AG04450 (cell line): ENCODE measurements around the gene PPP1R15B. TPM values are rescaled to one million over a fixed set of nuclear protein-coding genes. Genes with fewer than 3 reads are reported as not detected.

Experiments used
- CTCF ChIA-PET: fragments of 300-600, 350-600 bp; formaldehyde crosslinking; extraction: SDS; loops from one replicate; lab custom pipeline; 2022; ENCODE audit warnings: antibody characterized with exemption, inconsistent platforms; lab: Charles Lee
- POLR2A ChIA-PET: fragments of 350-600 bp; formaldehyde crosslinking; extraction: SDS; loops from one replicate; lab custom pipeline; 2021; ENCODE audit warnings: antibody characterized with exemption, inconsistent platforms; lab: Yijun Ruan, JAX
- DNase-seq: peaks from one replicate; pipeline ENCODE4 v3.0.0-alpha.2; 2011; ENCODE audit warnings: low read depth, low spot score
- H3K27ac ChIP-seq: one replicate; pipeline ENCODE4 v1.5.1; 2012; ENCODE audit warnings: low read depth, low read length, control low read depth
- H3K27me3 ChIP-seq: one replicate; pipeline ENCODE4 v1.6.0; 2012; ENCODE audit warnings: low read length; ENCODE audit not compliant: control insufficient read depth, insufficient read depth
- H3K4me3 ChIP-seq: 2 replicates; pipeline ENCODE4 v1.5.1; 2011; ENCODE audit warnings: mild to moderate bottlenecking, low read depth, low read length, control low read depth
- H3K9me3 ChIP-seq: 2 replicates; pipeline ENCODE4 v1.5.1; 2012; ENCODE audit warnings: low read length; ENCODE audit not compliant: control insufficient read depth, insufficient read depth
- polyA plus RNA-seq: library from polyadenylated mRNA; depleted of rRNA; stranded (reverse); fragments of >200 nt; gene quantifications from 2 replicates; pipeline ENCODE4 v1.2.3, GENCODE V29; 2011
- TF ChIP-seq, protein P1 (sequence below): IDR thresholded peaks from 2 replicates; pipeline ENCODE4 v1.5.1; 2011; ENCODE audit warnings: low read depth, low read length, control low read depth, inconsistent platforms

The PPP1R15B gene
- polyA plus RNA-seq, 1 experiment = 28.4 TPM

DNA sequence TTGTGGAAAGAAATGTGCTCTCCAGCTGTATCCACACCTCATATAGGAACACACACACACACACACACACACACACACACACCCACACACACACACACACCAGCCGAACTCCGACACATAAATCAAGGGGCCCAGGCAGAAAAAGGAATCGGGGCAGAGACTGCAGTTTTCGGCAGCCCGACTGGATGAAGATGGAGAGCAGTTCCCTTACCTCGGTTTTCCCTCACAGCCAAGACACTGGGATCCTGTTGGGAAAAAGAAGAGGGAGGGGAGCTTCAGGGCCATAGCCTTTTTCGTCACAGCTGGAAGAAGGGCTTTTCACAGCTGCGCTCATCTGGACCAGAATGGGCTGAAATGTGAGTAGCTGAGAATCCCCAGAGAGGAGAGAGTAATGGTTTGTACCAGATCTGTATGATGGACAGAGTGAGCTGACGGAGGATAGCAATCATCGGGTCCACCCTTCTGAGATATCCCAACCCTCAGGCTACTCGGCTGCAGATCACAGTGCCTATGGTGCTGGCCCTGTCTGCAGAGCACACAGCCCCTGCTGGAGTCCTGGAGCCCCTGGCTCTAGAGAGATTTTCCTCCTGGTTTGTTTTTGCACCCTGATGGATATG, 45.3 kb upstream of the PPP1R15B start:
- ChIA-PET POLR2A (no interaction called here), CTCF (interaction anchor here (0.7 to 4.0 kb wide), 4 partner anchors 10 to 58 kb away, joined by 3 to 22 read pairs (median 7); partner anchors contain the start of gene PIK3C2B)
- no peak overlapping the region for H3K4me3 ChIP-seq
- TF ChIP-seq, protein P1, sequence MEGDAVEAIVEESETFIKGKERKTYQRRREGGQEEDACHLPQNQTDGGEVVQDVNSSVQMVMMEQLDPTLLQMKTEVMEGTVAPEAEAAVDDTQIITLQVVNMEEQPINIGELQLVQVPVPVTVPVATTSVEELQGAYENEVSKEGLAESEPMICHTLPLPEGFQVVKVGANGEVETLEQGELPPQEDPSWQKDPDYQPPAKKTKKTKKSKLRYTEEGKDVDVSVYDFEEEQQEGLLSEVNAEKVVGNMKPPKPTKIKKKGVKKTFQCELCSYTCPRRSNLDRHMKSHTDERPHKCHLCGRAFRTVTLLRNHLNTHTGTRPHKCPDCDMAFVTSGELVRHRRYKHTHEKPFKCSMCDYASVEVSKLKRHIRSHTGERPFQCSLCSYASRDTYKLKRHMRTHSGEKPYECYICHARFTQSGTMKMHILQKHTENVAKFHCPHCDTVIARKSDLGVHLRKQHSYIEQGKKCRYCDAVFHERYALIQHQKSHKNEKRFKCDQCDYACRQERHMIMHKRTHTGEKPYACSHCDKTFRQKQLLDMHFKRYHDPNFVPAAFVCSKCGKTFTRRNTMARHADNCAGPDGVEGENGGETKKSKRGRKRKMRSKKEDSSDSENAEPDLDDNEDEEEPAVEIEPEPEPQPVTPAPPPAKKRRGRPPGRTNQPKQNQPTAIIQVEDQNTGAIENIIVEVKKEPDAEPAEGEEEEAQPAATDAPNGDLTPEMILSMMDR = no peak
- H3K9me3 ChIP-seq = no peaks in the 10 kb centered on the region
- H3K27me3 ChIP-seq = no peaks in the 10 kb centered on the region
- no peak for DNase-seq
- H3K27ac ChIP-seq = no peak overlapping the region

DNA sequence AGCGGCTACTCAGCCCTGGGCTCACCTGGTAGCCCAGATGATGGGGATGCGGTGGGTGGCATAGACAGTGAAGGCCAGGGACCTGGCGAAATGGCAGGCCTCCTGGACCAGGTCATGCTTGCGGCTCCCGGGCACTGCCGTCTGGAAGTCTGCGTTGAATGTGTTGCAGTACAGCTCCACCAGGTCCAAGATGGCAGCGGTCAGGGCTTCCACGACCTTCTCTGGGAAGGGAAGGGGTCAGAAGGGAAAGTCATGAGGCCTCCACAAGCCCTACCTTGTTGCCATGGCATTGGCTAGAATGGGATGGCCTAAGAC, 44.2 kb upstream of the PPP1R15B start:
- H3K27ac ChIP-seq = no peak overlapping the region
- TF ChIP-seq, protein P1 = no peak
- CTCF ChIA-PET = interaction anchor here (1.1 to 4.0 kb wide), 2 partner anchors 9 to 39 kb away, joined by 4 to 22 read pairs; partner anchors contain the start of gene PIK3C2B
- DNase-seq = no peak
- H3K27me3 ChIP-seq = no peaks in the 10 kb centered on the region
- POLR2A ChIA-PET = no interaction called here
- H3K4me3 ChIP-seq = no peak overlapping the region
- H3K9me3 ChIP-seq = no peaks in the 10 kb centered on the region

DNA sequence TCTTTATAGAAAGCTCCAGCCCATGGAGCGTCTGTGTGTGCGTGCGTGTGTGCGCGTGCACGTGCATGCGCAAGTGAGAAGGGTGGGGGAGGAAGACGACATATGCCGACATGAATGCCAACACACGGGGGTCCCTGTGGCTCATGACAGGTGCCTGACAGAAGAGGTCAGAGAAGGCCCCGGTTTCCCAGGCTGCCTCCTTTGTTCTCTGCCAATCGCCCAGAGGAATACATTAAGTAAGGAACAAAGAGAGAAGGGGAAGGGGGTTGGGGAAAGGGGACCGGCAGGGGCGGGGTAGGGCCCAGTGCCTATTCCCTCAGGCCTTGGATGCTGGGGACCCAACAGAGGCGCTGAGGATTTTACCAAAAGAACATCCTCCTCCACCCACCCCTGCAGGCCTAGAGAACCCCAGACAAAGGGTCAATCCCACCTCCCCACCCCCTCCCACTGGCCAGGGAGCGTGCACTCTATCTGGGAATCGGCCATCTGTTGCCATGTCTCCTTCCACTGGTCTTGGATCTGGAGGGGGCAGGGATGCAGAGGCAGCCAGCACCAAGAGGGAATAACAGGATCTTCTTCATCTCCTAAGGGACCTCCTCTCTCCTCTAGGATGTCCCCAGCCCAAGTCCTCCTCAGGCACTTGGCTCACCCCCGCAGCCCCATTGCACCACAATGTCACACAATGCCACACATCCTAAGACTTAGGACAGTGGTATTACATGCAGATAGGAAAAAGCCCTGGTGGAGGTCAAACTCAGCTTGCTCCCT, 43.6 kb upstream of the PPP1R15B start:
- no peaks in the 10 kb centered on the region for H3K27me3 ChIP-seq
- H3K4me3 ChIP-seq = no peak overlapping the region
- POLR2A ChIA-PET = no interaction called here
- no peak for DNase-seq
- TF ChIP-seq, protein P1 = no peak
- CTCF ChIA-PET = interaction anchor here (4.0 kb wide), 1 partner anchor 9 kb away, joined by 22 read pairs; no protein-coding TSS in a partner anchor
- no peaks in the 10 kb centered on the region for H3K9me3 ChIP-seq
- H3K27ac ChIP-seq = no peak overlapping the region

DNA sequence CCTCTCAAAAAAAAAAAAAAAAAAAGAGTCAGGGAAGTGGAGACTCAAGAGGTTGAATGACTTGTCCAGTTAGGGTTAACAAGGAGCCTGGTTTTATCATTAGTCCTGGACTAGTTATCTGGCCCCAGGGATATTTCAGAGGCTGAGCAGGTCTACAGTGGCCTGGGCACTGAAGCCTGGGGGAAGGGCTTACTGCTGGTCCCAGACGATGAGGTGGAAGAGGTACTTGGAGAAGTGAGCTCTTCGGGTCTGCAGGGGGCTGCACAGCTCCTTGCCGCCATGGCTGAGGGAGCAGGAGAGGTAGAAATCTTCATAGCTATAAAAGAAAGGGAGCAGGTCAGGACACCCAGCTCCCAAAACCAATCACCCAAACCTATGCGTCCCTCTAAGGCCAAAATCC, 42.9 kb upstream of the PPP1R15B start:
- no peaks in the 10 kb centered on the region for H3K9me3 ChIP-seq
- TF ChIP-seq, protein P1 = no peak
- no peaks in the 10 kb centered on the region for H3K27me3 ChIP-seq
- ChIA-PET POLR2A (no interaction called here), CTCF (interaction anchor here (4.0 kb wide), 1 partner anchor 8 kb away, joined by 22 read pairs; no protein-coding TSS in a partner anchor)
- no peak overlapping the region for H3K27ac ChIP-seq
- no peak overlapping the region for H3K4me3 ChIP-seq
- DNase-seq = no peak
